ENCODE data around the gene S100A4.

S100A4 gene

DNA sequence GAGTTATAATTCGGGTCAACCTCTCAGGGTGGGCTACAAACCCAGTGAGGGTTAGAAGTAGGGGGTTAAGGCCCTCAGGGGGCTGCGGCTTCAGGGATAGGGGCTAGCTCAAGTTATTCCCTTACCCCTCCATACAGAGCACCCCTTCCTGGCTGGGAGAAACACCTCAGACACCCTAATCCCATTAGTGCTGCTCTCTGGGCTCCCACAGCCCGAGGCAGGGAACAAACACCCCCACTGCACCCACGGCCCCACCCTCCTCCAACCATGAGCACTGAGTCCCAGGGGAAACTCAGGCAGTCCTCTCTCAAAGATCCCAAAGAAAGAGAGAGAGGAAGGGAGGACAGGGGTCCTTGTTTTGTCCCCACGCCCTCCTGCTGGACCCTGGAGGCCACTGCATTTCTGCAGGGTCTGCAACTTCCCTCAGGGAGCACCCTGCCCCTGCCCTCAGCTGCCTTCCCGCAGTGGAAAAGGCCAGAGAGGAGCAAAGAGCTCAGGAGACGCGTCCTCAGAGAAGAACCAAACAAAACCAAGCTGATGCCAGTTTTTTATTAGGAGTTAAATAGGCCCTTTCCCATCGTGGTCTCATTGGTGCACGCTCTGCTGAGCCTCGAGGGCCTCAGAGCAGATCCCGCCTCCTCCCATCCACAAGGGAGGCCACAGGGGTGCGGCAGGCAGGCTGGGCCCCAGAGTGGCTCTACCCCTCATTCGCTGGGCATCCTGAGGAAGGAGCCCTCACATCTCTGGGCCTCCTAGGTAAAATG, 1.4 kb upstream of the S100A4 start:
- DNase-seq, result no peak

DNA sequence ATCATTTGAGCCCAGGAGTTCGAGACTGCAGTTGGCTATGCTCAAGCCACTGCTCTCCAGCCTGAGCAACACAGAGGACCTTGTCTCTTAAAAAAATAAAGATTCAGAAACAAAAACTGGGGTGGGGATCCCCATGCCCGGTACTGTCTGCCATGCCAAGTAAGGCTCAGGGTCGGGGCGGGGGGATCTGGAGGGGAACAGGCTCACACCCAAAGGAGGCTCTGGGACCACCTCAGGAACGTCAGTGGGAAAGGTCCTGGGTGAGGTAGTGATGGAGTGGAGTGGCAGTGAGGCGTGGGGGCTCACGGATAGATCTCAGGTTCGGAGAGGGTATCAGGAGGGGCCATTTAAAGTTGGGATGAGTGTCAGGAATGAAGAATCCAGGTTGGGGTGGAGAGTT, 765 bp upstream of the S100A4 start:
- DNase-seq, result no peak

DNA sequence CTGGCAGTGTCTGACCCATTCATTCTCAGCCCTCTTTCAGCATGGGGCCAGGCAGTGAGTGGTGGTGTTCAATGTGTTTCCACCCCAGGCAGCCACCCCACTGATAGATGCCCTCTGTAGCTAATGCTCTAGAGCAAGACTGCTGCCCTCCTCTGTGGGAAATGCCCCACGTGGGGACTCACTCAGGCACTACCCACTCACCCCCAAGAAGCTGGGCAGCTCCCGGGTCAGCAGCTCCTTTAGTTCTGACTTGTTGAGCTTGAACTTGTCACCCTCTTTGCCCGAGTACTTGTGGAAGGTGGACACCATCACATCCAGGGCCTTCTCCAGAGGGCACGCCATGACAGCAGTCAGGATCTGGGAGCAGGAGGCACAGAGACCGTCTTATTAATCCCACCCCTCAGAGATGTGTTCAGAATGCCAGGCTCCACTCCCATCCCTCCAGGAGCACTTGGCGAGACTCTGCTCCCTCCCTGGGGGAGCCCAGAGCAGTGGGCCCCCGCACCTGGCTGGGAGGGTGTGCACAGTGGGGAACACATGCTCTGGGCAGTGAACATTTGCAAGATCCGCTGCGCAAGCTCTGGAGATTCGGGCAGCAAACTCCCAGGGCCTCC, 1.0 kb downstream of the S100A4 start:
- no peak for DNase-seq

DNA sequence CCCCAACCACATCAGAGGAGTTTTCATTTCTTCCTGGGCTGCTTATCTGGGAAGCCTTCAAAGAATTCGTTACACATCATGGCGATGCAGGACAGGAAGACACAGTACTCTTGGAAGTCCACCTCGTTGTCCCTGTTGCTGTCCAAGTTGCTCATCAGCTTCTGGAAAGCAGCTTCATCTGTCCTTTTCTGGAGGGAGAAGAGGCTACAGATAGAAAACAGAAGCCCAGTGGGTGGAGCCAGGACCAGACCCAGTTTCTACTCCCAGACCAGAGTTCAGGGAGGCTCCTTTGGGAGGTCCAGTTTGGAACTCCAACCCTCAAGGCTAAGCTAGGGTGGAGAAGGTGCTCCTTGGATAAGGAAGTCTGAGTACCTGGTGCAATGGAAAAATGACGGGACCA, 1.9 kb downstream of the S100A4 start:
- no peak for DNase-seq

DNA sequence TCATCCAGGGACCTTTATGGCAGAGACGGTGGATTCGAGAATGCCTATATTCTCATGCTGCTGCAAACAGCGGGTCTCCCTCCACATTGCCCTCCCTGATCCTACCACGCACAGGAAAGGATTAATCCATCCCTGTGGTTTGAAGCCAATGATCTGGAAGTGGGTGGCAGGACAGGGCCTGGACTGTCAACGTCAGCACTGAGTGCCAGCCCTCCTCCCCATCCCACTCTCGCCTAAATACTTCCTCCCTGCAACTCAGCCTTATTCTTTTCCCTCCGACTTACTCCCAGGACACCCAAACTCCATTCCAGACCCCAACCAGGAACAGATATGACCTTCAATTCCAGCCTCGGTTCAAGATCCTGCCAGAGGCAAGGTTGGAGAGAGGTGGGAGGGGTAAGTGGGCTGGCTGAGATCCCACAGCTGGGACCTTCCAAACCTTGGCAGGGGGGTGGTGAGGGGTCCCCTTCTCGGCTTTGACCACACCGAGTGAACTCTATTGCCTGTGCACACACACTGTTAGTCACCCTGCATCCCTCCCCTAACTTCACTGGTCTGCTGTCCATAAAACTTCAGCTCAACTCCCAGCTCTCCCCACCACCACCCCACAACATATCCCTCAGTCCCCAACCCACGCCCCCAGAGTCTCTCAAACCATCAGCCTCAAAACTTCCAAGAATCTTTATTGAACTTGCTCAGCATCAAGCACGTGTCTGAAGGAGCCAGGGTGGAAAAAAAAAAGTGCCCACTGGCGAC, 2.5 kb downstream of the S100A4 start:
- DNase-seq, result no peak

DNA sequence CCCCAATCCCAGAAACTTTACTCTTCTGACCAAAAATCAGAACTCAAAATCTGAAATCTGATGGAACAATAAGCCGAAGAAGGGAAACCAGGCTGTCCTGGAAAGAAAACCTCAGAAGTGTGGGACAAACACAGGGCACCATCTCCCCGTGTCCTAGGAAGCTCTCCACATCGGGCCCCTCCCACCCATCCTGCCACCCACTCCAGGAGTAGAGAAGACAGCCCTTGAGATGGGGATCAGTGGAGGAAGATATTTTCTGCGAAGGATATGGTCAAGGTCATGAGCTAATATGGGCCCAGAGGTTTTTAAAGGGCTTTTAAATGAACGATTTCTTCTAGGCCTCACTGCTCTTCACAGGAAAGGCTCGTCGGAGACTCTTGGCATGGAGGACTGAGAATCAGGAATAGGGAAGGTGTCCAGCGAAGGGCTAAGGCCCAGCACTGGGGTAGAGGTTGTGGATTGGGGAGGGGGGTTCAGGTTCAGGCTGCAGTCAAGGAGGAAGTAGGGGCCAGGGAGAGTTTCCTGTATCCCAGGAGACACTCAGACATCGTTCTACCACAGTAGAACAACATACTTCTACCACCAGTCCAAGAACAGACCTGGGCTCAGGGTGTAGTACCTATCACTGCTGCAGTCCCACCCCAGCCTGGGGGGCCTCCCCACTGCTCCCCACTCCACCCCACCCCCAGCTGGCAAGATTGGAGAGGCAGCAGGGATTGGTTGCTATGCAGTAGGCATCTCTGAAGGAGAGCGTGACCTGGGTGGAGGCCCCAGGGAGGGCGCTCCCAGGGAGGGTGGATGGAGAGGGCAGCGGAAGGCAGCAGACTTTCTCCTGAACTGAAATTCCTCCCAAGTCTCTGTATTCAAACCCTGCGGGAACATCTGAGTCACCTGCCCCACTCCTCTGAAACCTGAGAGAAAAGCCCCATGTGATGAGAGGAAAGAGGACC, 3.7 kb downstream of the S100A4 start:
- DNase-seq, result no peak

DNA sequence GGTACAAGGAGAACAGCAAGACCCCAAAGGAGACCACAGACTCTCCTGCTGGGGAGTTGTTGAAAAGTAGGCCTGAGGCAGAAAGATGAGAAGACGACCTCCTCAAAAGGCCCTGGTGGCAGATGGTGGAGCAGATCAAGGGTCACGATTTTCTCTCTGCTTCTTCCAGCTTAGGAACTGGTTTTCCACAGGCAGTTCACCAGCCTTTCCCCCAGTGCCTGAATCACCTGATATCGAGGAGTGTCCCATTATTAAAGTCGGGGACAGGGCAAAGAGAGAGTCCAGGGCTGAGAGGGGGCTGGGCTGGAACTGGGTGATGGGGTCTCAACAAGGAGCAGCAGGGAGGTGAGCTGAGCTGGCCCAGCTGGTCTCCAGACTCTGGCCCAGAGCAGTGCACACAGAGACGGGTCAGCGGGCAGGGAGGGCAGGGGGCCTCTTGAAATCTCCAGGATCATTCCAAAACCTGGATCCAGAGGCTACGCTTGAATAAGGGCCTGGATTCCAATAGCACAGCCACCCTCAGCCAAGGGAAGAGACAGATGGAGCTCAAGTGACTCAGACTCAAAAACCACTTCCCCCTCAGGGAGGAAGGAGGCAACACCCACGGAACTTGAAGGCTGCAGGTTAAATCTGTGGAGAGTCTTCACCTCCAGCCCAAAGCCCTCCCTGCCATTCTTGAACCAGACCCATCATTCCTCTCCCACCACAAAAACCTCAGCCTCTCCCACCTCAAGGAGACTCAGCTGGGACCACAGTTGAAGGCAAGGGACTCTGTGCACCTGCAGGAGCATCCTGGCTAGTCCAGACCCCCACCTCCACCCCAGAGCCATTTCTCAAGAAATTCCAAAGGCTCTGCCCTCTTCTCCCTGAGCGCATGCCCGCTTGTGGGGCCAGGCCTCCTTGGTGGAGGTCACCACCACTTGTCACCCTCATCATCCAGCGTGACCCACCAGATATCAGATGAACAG, 4.9 kb downstream of the S100A4 start, which contains the start of gene S100A5:
TSS of gene S100A5 (minus strand) at position 541 of the 968 bp plus-strand sequence. CDS start 743 bp downstream, outside the sequence.
- DNase-seq, result peak in 2 of 4 experiments; percentile 14 to 17

DNA sequence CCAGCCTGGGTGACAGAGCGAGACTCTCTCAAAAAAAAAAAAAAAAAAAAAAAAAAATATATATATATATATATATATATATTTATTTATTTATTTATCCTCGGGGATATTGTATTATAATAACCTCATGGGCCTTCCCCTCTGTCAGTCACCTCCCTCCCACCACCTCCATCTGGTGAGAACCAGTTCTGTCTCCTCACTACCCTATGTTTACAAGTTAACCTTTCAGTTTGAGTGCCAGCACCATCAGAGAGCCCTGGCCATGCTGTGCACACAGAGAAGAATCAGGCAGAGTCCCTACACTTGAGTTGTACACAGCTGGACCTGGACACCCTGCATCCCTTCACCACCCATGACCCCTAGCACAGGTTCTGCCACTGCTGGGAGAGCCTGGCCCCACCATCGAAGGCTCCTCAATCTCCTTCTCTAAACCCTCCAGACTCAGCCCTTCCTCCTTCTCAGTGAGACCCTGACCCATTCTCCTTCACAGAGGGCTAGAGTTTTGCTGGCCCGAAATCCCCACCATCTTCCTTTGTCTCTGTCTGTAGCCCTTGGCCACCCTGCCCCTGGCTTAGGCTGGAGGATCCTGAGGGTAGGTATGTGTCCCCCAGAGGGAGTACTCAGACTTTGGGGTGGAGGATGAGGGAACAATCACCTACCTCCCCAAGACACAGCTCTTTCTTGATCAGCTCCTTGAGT, 6.1 kb downstream of the S100A4 start:
- no peak for DNase-seq

DNA sequence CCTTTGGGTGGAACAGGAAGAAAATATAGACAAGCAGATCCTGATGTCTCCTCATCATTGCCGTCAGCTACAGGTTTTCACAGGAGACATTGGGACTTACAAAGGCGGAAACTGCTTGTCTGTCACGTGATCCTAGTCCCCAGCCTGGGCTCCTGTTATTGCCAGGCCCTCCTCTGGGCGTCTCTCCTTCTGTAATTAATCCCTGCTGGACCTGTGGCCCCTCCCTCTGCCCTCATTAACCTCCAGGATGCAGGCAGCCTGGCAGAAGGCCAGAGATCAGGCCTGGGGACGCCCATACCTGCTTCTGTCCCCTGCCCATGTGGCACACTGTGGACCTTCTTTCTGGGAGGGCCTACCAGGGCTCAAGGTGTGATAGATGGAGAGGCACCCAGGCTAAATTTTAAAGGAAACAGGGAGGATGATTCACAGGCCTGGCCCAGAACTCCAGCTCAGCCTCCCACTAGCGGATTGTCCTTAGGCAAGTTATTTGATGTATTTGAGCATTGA, 7.2 kb downstream of the S100A4 start:
- no peak for DNase-seq

DNA sequence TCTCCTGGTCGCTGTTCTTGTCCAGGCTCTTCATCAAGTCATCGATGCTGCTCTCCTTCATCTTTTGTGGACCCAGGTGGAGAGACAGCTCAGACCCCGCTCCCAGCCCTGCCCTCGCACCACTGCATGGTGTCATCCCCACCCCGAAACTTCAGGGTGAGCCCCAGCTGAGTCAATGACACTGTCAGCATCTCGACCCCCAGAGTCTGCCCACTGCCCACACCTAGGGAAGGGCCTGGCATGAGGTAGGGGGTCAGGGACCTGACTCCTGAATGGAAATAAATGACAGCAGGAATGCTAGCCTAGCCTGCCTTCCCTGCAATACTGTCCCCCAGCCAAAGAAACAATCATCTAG, 8.3 kb downstream of the S100A4 start:
- no peak for DNase-seq

DNA sequence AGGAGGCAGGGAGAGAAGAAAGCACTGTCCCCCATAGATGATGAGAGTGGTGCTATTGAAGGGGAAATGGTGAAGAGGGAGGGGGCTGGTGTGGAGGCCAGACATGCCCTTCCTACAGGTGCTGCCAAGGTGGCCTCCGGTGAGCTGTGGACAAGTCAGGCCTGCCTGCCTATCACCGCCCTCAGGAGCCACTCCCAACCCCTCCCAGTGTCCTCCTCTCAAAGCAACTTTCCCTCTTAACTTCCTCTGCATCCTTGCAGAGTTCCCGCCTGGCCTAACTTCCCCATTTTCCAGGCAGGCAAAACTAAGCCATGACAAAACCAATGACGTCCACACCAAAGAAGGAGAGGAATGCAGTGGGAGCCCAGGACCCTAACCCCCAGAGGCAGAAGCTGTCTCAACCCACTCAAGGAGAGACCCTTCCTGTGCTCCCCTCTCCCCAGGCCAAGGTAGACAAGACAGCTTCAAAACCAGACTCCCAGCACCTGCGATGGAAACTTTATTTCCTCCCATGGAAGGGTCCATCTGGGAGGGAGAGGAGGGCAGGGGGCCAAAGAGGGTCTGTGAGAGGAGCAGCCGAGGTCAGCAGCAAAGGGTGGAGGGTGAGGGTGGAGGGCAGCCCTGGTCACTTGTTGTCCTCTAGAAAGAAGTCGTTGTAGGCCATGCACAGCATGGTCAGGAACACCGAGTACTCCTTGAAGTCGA, 8.8 kb downstream of the S100A4 start:
- DNase-seq, result no peak

DNA sequence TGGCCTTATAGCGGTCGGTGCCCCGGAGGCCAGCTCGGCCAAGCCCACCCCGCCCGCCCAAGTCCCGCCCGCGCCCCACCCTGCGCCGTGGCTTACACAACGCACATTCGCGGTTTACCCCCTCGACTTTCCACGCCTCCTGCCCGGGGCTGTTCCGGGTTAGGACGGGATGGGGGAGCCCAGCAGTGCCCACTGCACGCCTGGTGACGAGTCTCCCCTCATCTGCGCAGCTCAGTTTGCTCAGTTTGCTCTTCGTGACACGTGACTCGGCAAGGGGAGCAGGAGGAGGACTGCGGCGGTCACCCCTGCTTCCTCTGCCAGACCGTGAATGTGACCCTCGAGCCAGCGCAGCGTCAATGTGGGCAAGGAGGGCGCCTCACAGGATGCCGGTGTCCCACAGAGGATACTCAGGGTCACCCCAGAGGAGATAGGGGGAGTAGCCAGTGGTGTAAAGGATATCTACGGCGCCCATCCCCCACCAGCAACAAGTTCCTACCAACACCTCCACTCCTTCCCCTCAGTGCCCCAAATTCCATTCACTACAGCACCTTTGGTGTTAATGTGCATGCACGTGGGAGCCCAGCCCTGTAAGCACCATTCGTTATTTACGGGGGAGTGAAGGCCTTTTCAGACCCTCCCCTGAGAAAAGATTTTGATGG, 9.5 kb downstream of the S100A4 start:
- DNase-seq, result peak; percentile 17 to 71 (median 56)

DNA sequence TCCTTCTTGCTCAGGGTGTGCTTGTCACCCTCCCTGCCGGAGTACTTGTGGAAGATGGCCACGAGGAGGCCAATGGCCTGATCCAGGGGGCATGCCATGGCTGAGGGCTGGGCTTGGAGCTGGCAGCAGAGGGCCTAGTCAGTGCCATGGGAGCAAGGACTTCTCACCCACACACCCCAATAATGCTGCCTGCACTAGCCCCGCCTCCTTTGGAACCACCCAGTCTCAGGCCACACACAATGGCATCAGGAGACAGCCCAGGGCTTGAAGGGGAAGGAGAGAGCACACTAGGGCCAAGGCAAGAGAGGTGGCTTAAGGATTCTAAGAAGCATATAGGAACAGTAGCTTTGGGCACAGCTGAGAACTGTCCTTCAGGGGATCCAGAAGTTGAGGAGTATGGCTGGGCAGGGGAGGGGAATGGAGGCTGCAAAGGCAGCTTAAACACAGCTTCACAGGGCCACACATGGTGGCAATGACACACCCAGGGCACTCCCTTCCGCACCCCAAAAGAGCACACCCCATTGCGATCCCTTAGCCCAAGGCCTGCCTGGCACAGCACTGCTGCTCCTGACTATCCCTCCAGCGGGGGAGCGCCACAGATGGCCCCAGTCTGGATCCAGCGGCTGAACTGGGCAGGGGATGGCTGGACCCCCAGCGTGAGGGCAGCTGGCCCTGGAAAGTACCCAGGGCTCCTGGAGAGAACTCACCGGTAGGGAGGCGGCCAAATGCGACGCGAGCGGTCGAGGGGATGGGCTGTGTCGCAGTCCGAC, 10.2 kb downstream of the S100A4 start, which contains the start of gene S100A6:
TSS of gene S100A6 (minus strand) at position 750 of the 770 bp plus-strand sequence. CDS start at position 98, 652 bp downstream.
- peak in 2 of 4 experiments; percentile 30 to 44 for DNase-seq

DNA sequence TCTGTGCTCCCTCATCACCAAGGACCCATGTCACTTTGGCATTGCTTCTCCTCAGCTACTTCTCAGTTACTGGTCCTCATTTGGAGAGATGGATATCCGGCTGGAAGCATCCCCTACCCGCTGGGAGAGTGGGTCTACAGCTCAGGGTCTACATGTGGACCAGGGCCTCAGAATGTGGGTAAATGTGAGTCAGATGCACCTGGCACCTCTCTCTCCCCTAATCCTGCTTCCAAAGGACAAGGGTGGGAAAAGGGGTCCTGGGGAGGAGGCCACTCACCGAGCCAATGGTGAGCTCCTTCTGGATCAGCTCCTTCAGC, 10.7 kb downstream of the S100A4 start:
- DNase-seq, result no peak

DNA sequence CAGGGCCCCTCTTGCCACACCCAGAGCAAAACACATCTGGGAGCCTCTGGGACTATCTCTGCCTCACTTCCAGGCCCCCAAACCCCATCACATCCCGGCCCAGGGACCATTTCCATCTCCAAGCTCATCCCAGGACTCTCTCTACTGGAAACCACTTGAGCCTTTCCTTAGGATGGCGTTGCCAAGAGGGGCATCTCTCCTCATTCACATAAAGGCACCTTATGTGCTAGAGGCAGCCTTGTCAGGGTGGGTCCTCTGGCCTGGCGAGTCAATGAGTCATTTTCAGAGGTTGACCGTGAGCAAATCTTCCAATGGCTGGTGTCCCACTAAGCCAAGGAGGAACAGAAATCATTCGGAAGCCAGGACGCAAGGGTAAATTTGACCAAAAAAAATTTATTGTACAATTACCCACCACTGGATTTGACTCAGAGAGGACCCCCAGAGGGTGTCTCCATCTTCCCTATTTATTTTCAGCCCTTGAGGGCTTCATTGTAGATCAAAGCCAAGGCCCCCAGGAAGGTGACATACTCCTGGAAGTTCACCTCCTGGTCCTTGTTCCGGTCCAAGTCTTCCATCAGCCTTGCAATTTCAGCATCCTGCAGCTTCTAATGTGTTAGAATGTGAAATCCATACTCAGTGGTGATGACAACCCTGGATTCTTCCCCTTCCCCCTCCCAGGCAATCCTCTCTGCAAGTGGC, 11.2 kb downstream of the S100A4 start:
- no peak for DNase-seq

DNA sequence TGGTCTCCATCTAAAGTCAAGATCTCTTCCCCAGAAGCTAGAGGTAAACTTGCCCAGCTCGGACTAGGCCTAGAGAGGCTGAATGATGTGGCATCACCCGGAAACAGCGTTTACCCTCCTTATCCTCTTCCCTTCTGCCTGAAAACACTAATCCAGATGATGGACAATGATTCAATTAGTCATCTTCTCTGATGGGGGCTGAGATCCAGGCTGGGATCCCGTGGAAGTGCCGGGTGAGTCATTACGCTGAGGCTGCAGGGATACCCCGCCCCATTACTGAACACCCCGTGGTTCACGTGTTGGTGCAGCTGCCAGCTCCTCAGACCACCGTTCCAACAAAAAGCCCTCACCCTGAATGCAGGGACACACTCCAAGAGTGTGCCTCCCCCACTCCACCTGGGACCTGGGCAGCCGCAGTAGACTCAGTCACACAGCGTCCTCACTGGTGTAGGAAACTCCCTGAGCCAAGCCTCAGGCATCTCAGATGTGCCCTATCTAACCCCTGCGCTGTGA, 11.9 kb downstream of the S100A4 start:
- no peak for DNase-seq

DNA sequence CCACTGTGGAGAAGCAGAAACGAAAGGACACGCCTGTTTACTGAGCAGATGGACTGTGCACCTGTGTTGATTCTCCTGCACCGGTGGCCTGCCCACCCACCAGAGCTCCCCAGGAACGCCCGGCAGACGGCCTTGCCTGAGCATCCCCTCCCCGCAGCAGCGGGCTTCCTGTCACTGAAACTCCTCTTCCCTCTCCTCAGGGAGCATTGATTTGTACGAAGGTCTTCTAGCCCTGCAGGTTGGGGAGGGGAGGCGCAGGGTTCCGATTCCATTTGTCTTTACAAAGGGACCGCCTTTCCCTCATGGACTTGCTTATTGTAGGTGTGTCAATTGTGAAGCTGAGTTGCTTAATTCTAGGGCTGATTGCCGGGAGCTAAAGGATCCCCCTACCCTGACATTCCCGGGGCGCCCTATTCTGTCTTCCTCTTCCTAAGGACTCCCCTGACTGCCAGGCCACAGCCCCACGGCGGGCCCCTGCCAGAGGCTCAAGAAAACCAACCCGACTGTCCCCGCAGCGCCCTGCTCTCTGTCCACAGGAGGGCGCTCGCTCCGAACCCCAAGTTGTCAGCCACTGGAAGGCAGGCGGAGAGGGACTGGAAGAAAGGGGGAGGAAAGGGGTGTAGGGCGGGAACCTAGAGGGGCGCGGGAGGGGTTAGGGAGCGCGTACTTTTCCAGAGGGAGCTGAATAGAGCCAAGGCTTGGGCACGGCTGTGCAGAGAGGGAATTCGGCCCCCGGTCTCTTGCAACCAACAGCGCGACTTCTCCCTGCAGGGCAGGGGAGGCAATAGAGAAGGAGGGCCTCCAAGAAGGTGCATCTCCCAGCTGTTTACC, 12.6 kb downstream of the S100A4 start:
- peak; percentile 22 to 62 (median 46) for DNase-seq

All from activated naive CD4-positive, alpha-beta T cell (primary cell).